HL-60 (cell line): ENCODE results near the gene ITGB2.

Source experiments
- DNase-seq, 2 experiments: peaks; one replicate each; pipeline ENCODE4 v3.0.0-alpha.2; 2010 to 2020; ENCODE audit warnings: low read depth in 1 of 2, low spot score in 1 of 2
- H3K27ac ChIP-seq: fragments of 250-450 bp; sonication (Bioruptor Pico); replicated peaks from 2 replicates; pipeline ENCODE4 v1.5.1; 2020; ENCODE audit warnings: mild to moderate bottlenecking, moderate library complexity
- H3K27me3 ChIP-seq: fragments of 250-450 bp; sonication (Bioruptor Pico); 2 replicates; pipeline ENCODE4 v1.5.1; 2021; ENCODE audit warnings: mild to moderate bottlenecking, moderate library complexity; ENCODE audit not compliant: insufficient read depth, poor library complexity, severe bottlenecking
- H3K4me3 ChIP-seq: replicated peaks from 2 replicates; pipeline ENCODE4 v1.5.1; 2011; ENCODE audit warnings: mild to moderate bottlenecking, control low read depth, low read length; ENCODE audit not compliant: insufficient read depth
- GABPA ChIP-seq: IDR thresholded peaks from 2 replicates; pipeline ENCODE4 v1.6.1; 2012; ENCODE audit warnings: low read depth
- POLR2AphosphoS5 ChIP-seq: IDR thresholded peaks from 2 replicates; pipeline ENCODE4 v1.6.1; 2012; ENCODE audit warnings: low read depth
- SPI1 ChIP-seq: IDR thresholded peaks from 2 replicates; pipeline ENCODE4 v1.6.1; 2012; ENCODE audit warnings: low read depth, mild to moderate bottlenecking, borderline replicate concordance
- TF ChIP-seq, protein P1 (sequence below): IDR thresholded peaks from 2 replicates; pipeline ENCODE4 v1.6.1; 2012; ENCODE audit warnings: low read depth; ENCODE audit not compliant: insufficient replicate concordance
- TF ChIP-seq, protein P2 (sequence below): IDR thresholded peaks from one replicate; pipeline ENCODE4 v1.5.1; 2011; ENCODE audit warnings: low read length, control low read depth, inconsistent platforms; ENCODE audit not compliant: insufficient read depth

ITGB2 gene

DNA sequence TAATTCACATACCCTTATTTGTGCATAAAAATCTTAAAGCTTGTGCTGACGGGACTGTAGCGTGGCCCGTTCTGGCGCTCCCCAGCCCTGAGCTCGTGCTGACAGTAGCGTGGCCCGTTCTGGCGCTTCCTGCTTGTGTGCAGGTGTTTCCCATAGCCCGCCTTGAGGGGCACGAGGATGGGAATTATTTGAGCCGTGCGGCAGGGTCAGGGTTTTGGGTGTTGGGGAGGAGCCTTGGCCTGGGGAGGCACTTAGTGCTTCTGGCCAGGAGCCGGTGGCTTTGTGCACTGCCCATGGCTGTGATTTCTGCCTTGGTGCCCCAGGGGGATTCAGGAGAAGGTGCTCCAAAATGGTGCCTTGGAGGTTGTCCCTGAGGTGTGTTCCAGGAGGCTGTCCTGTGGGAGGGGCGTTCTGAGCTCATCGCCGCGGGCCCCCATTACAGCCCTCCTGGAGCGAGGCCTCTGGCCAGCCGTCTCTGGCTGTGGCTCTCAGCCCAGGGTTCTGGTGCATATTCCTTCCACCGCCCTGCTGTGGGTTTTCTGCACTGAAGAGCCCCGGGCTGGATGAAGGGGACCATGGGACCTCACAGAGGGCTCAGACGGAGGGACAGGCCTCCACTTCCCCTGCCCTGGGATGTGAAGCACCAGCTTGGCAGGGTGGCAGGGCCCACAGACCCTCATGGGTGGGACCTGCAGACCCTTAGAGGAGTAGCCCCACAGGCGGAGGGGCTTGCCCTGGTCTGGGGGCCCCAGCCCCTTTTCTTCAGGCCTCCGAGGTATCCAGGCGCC is 25.7 kb upstream of the ITGB2 start:
- TF ChIP-seq SPI1 = no peak
- TF ChIP-seq GABPA = no peak
- TF ChIP-seq, protein P1, sequence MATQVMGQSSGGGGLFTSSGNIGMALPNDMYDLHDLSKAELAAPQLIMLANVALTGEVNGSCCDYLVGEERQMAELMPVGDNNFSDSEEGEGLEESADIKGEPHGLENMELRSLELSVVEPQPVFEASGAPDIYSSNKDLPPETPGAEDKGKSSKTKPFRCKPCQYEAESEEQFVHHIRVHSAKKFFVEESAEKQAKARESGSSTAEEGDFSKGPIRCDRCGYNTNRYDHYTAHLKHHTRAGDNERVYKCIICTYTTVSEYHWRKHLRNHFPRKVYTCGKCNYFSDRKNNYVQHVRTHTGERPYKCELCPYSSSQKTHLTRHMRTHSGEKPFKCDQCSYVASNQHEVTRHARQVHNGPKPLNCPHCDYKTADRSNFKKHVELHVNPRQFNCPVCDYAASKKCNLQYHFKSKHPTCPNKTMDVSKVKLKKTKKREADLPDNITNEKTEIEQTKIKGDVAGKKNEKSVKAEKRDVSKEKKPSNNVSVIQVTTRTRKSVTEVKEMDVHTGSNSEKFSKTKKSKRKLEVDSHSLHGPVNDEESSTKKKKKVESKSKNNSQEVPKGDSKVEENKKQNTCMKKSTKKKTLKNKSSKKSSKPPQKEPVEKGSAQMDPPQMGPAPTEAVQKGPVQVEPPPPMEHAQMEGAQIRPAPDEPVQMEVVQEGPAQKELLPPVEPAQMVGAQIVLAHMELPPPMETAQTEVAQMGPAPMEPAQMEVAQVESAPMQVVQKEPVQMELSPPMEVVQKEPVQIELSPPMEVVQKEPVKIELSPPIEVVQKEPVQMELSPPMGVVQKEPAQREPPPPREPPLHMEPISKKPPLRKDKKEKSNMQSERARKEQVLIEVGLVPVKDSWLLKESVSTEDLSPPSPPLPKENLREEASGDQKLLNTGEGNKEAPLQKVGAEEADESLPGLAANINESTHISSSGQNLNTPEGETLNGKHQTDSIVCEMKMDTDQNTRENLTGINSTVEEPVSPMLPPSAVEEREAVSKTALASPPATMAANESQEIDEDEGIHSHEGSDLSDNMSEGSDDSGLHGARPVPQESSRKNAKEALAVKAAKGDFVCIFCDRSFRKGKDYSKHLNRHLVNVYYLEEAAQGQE = no peak
- no peak for TF ChIP-seq POLR2AphosphoS5
- TF ChIP-seq, protein P2, sequence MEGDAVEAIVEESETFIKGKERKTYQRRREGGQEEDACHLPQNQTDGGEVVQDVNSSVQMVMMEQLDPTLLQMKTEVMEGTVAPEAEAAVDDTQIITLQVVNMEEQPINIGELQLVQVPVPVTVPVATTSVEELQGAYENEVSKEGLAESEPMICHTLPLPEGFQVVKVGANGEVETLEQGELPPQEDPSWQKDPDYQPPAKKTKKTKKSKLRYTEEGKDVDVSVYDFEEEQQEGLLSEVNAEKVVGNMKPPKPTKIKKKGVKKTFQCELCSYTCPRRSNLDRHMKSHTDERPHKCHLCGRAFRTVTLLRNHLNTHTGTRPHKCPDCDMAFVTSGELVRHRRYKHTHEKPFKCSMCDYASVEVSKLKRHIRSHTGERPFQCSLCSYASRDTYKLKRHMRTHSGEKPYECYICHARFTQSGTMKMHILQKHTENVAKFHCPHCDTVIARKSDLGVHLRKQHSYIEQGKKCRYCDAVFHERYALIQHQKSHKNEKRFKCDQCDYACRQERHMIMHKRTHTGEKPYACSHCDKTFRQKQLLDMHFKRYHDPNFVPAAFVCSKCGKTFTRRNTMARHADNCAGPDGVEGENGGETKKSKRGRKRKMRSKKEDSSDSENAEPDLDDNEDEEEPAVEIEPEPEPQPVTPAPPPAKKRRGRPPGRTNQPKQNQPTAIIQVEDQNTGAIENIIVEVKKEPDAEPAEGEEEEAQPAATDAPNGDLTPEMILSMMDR = no peak
- no peak for DNase-seq
- H3K27me3 ChIP-seq = no peaks in the 10 kb centered on the region
- H3K4me3 ChIP-seq = no peak overlapping the region
- no peak overlapping the region for H3K27ac ChIP-seq

- Histone ChIP-seq H3K27ac (no peak overlapping the region), H3K27me3 (no peaks in the 10 kb centered on the region), H3K4me3 (no peak overlapping the region)
- DNase-seq = no peak
- TF ChIP-seq GABPA (no peak), SPI1 (no peak), POLR2AphosphoS5 (no peak)
- TF ChIP-seq, protein P2 = no peak
- TF ChIP-seq, protein P1 = no peak
Measured at GRCh38 chr21:44944596-44944995, 23.9 kb upstream of the ITGB2 start.

DNA sequence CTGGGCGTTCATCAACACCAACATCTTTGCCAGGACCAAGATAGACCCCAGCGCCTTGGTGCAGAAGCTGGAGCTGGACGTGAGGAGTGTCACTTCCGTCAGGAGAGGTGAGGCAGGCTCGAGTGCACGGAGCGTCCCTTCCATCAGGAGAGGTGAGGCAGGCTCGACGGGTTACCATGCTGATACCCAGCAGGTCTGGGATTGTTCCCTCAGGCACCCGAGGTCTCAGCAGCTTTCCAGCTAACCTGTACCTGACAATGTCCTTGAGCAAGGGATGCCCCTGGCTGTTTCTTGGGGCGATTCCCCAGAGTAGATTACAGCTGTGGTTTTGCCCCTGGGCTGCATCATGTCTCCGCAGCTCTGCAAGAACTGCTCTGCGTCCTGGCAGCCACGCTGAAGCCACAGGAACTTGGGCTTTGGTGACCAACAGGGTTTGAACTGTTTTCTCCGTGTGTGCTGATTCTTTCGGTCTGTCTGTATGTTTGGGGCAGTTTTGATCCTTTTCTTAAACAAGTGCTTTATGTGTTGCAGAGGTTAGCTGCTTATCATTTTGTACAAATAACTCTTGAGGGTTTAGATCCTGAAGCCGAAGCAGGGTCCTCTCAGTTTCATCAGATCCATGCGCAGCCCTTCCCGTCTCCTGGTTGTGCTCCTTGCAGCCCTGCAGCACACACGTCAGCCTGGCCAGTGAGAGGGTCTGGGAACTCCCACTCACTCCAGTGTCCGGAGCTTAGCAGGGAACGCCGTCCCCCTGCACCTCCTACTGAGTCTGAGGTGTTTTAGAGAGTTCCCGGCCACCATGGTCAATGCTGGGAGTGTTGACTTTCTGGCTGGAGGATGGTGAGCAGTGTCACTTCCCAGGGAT is 23.2 kb upstream of the ITGB2 start:
- TF ChIP-seq, protein P2 = no peak
- no peak for TF ChIP-seq GABPA
- TF ChIP-seq SPI1 = no peak
- TF ChIP-seq, protein P1 = no peak
- TF ChIP-seq POLR2AphosphoS5 = no peak
- DNase-seq = no peak
- no peak overlapping the region for H3K4me3 ChIP-seq
- no peak overlapping the region for H3K27ac ChIP-seq
- H3K27me3 ChIP-seq = no peaks in the 10 kb centered on the region
